WTC11 (cell line): Measurements from ENCODE around the gene TXNL4A. TPM values are rescaled to one million over a fixed set of nuclear protein-coding genes. Genes with fewer than 3 reads are reported as not detected.

Experiments
- ATAC-seq: fragments of 200-7000 bp; cut with Tn5 transposase; 2 replicates; pipeline ENCODE4 v1.10.0; 2021; ENCODE audit warnings: mild to moderate bottlenecking, moderate library complexity
- CTCF ChIA-PET: fragments of 300-600 bp; sonication (Branson Sonifier 250); formaldehyde crosslinking; loops from one replicate; lab custom pipeline; 2021; ENCODE audit warnings: antibody characterized with exemption; lab: Charles Lee
- POLR2A ChIA-PET: fragments of 350-600 bp; sonication (Branson Sonifier 250); formaldehyde crosslinking; loops from one replicate; lab custom pipeline; 2021; ENCODE audit warnings: antibody characterized with exemption; lab: Charles Lee
- DNase-seq: peaks from one replicate; pipeline ENCODE4 v3.0.0; 2021; ENCODE audit warnings: low spot score
- H3K27ac Mint-ChIP-seq: 2 replicates; pipeline ENCODE4 v1.8.0; 2021; ENCODE audit warnings: mixed read lengths
- H3K27me3 Mint-ChIP-seq: 2 replicates; pipeline ENCODE4 v1.8.0; 2021; ENCODE audit warnings: low read depth, mild to moderate bottlenecking, moderate library complexity, mixed read lengths
- H3K36me3 Mint-ChIP-seq: 2 replicates; pipeline ENCODE4 v1.8.0; 2021; ENCODE audit warnings: mixed read lengths
- H3K4me1 Mint-ChIP-seq: 2 replicates; pipeline ENCODE4 v1.8.0; 2022; ENCODE audit warnings: mixed read lengths
- H3K4me3 Mint-ChIP-seq: 2 replicates; pipeline ENCODE4 v1.8.0; 2021; ENCODE audit warnings: mild to moderate bottlenecking, moderate library complexity, mixed read lengths
- H3K9me3 Mint-ChIP-seq: 2 replicates; pipeline ENCODE4 v1.8.0; 2021; ENCODE audit warnings: mixed read lengths
- ARID4B ChIP-seq: sonication (generic); formaldehyde crosslinking; IDR thresholded peaks from 2 replicates; pipeline ENCODE4 v1.8.0; 2023; ENCODE audit warnings: missing genetic modification reagents, mild to moderate bottlenecking, borderline replicate concordance
- ATF6 ChIP-seq: sonication (generic); formaldehyde crosslinking; IDR thresholded peaks from 2 replicates; pipeline ENCODE4 v1.8.1; 2023; ENCODE audit warnings: mild to moderate bottlenecking, missing genetic modification reagents
- E2F1 ChIP-seq: sonication (generic); formaldehyde crosslinking; IDR thresholded peaks from 2 replicates; pipeline ENCODE4 v1.8.0; 2022; ENCODE audit warnings: mild to moderate bottlenecking, missing genetic modification reagents
- ESRRA ChIP-seq: sonication (generic); formaldehyde crosslinking; IDR thresholded peaks from 2 replicates; pipeline ENCODE4 v1.8.1; 2022; ENCODE audit warnings: mild to moderate bottlenecking, missing genetic modification reagents, borderline replicate concordance
- FOXJ3 ChIP-seq: sonication (generic); formaldehyde crosslinking; IDR thresholded peaks from 2 replicates; pipeline ENCODE4 v1.9.0; 2021; ENCODE audit warnings: missing genetic modification reagents, mild to moderate bottlenecking, borderline replicate concordance
- IRF2 ChIP-seq: sonication (generic); formaldehyde crosslinking; IDR thresholded peaks from 2 replicates; pipeline ENCODE4 v1.8.0; 2022; ENCODE audit warnings: low read depth, missing genetic modification reagents, borderline replicate concordance
- KAT7 ChIP-seq: sonication (generic); formaldehyde crosslinking; IDR thresholded peaks from 2 replicates; pipeline ENCODE4 v1.8.1; 2023; ENCODE audit warnings: missing genetic modification reagents, mild to moderate bottlenecking, borderline replicate concordance
- SP1 ChIP-seq: sonication (generic); formaldehyde crosslinking; conservative IDR thresholded peaks from 2 replicates; pipeline ENCODE4 v1.8.1; 2022; ENCODE audit warnings: missing genetic modification reagents
- TEAD1 ChIP-seq: sonication (generic); formaldehyde crosslinking; IDR thresholded peaks from 2 replicates; pipeline ENCODE4 v1.8.0; 2022; ENCODE audit warnings: mild to moderate bottlenecking, missing genetic modification reagents
- ZNF219 ChIP-seq: sonication (generic); formaldehyde crosslinking; IDR thresholded peaks from 2 replicates; pipeline ENCODE4 v1.8.0; 2023; ENCODE audit warnings: missing genetic modification reagents, mild to moderate bottlenecking, borderline replicate concordance
- ZNF232 ChIP-seq: sonication (generic); formaldehyde crosslinking; IDR thresholded peaks from 2 replicates; pipeline ENCODE4 v1.8.0; 2022; ENCODE audit warnings: mild to moderate bottlenecking, missing genetic modification reagents
- ZNF263 ChIP-seq: sonication (generic); formaldehyde crosslinking; IDR thresholded peaks from 2 replicates; pipeline ENCODE4 v1.8.1; 2022; ENCODE audit warnings: low read depth, mild to moderate bottlenecking, moderate library complexity, missing genetic modification reagents
- ZNF532 ChIP-seq: fragments of 250-450 bp; sonication (Bioruptor Pico); IDR thresholded peaks from 2 replicates; pipeline ENCODE4 v1.9.0; 2021; ENCODE audit warnings: mild to moderate bottlenecking, borderline replicate concordance
- total RNA-seq: library from RNA; stranded (reverse); gene quantifications from 3 replicates; pipeline ENCODE4 v1.2.3, GENCODE V29; 2021
- TF ChIP-seq, protein P1 (sequence below): sonication (generic); formaldehyde crosslinking; IDR thresholded peaks from 2 replicates; pipeline ENCODE4 v1.8.1; 2023; ENCODE audit warnings: mild to moderate bottlenecking, moderate library complexity, missing genetic modification reagents
- TF ChIP-seq, protein P2 (sequence below): sonication (generic); formaldehyde crosslinking; IDR thresholded peaks from 2 replicates; pipeline ENCODE4 v1.8.1; 2022; ENCODE audit warnings: low read depth, mild to moderate bottlenecking, moderate library complexity, missing genetic modification reagents, borderline replicate concordance

The TXNL4A gene
- total RNA-seq, 1 experiment from 2014 or later = 157 TPM

DNA sequence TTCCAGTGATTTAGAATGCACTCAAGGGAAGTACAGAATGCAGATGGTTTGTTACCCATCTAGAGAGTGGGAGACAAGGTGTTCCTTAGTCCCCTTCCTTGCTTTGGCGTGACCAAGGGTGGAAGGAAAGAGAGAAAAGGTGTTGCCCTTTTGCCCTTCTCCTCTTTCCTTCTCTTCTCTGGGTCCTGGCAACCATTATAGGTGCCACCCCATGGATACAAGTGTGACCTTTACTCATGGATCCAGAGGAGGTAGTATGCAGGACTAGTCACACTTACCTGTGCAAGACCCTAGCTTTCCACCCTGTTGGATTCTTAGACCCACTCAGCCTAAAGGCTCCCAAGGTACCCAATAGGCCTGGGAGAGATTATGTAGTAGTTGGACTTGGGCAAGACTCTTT, 34.2 kb upstream of the TXNL4A start:
- no peak for TF ChIP-seq ZNF219 (CRISPR knock-in tag)
- no peak for TF ChIP-seq FOXJ3
- TF ChIP-seq ATF6 = no peak
- no peak for TF ChIP-seq IRF2 (CRISPR knock-in tag)
- TF ChIP-seq ESRRA (CRISPR knock-in tag) = no peak
- no peak for TF ChIP-seq E2F1 (CRISPR knock-in tag)
- TF ChIP-seq TEAD1 = no peak
- TF ChIP-seq, protein P1, sequence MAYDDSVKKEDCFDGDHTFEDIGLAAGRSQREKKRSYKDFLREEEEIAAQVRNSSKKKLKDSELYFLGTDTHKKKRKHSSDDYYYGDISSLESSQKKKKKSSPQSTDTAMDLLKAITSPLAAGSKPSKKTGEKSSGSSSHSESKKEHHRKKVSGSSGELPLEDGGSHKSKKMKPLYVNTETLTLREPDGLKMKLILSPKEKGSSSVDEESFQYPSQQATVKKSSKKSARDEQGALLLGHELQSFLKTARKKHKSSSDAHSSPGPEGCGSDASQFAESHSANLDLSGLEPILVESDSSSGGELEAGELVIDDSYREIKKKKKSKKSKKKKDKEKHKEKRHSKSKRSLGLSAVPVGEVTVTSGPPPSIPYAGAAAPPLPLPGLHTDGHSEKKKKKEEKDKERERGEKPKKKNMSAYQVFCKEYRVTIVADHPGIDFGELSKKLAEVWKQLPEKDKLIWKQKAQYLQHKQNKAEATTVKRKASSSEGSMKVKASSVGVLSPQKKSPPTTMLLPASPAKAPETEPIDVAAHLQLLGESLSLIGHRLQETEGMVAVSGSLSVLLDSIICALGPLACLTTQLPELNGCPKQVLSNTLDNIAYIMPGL (CRISPR knock-in tag) = no peak
- TF ChIP-seq ARID4B = no peak
- TF ChIP-seq ZNF232 = no peak
- no peak for TF ChIP-seq SP1 (CRISPR knock-in tag)
- no peak for TF ChIP-seq KAT7
- TF ChIP-seq ZNF532 (CRISPR knock-in tag) = no peak
- no peak for TF ChIP-seq ZNF263 (CRISPR knock-in tag)
- TF ChIP-seq, protein P2, sequence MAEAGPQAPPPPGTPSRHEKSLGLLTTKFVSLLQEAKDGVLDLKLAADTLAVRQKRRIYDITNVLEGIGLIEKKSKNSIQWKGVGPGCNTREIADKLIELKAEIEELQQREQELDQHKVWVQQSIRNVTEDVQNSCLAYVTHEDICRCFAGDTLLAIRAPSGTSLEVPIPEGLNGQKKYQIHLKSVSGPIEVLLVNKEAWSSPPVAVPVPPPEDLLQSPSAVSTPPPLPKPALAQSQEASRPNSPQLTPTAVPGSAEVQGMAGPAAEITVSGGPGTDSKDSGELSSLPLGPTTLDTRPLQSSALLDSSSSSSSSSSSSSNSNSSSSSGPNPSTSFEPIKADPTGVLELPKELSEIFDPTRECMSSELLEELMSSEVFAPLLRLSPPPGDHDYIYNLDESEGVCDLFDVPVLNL (CRISPR knock-in tag) = no peak
- no peak for ATAC-seq
- POLR2A ChIA-PET = no interaction called here
- H3K4me1 Mint-ChIP-seq = no peaks in the 10 kb centered on the region
- no peak for DNase-seq
- H3K9me3 Mint-ChIP-seq = peaks cover 91% of the 10 kb centered on the region
- peaks cover 64% of the 10 kb centered on the region for H3K36me3 Mint-ChIP-seq
- H3K27me3 Mint-ChIP-seq = peaks cover 24% of the 10 kb centered on the region
- H3K4me3 Mint-ChIP-seq = no peak overlapping the region
- CTCF ChIA-PET = no interaction called here
- H3K27ac Mint-ChIP-seq = no peak overlapping the region
